Mucosa of descending colon (tissue), 3 donors: ENCODE results near the gene EFS. TPM values are rescaled to one million over a fixed set of nuclear protein-coding genes. Genes with fewer than 3 reads are reported as not detected.

ENCODE experiments used
- ATAC-seq: fragments of 200-7000 bp; cut with Tn5 transposase; one replicate; pipeline ENCODE4 v1.9.1; 2020; ENCODE audit warnings: mild to moderate bottlenecking, moderate library complexity
- DNase-seq, 3 donors: peaks; one replicate each; pipeline ENCODE4 v3.0.0-alpha.2; 2020
- H3K36me3 ChIP-seq: fragments of 200-600 bp; one replicate; pipeline ENCODE4 v1.8.0; 2021; ENCODE audit warnings: low read depth, mild to moderate bottlenecking
- H3K4me1 ChIP-seq: fragments of 200-600 bp; one replicate; pipeline ENCODE4 v1.8.0; 2021; ENCODE audit warnings: low read depth, mild to moderate bottlenecking
- H3K4me3 ChIP-seq: fragments of 200-600 bp; one replicate; pipeline ENCODE4 v1.8.0; 2021; ENCODE audit warnings: mild to moderate bottlenecking
- H3K9me3 ChIP-seq: fragments of 200-600 bp; one replicate; pipeline ENCODE4 v1.8.0; 2021; ENCODE audit warnings: mild to moderate bottlenecking
- intact Hi-C, 2 donors: fragments of 100-400 bp; cut with DNase I in 1 of 2; cut with micrococcal nuclease in 1 of 2; formaldehyde crosslinking; loops; one replicate each; pipeline versions ENCODE4 v1.11.0 to v1.11.1; 2022; cut with DNase I, micrococcal nuclease
- total RNA-seq, 3 donors: library from RNA; stranded (reverse); fragmentation: NEBNext Ultra II Directional in 2 of 3; extraction: Animal tissue kit (Norgen Biotek cat#: 25700) in 2 of 3; gene quantifications; one replicate each; pipeline versions ENCODE4 v1.2.1 to v1.2.4, GENCODE V29; 2021 to 2023
- TF ChIP-seq, protein P1 (sequence below): fragments of 200-600 bp; IDR thresholded peaks from one replicate; pipeline ENCODE4 v1.8.0; 2022; ENCODE audit warnings: antibody characterized with exemption, mild to moderate bottlenecking
- donor health status: DM: no; HTN: no; CAD: no; lungs with moderate emphysema.
- donor health status: DM: no; HTN: no; CAD: no.
- donor health status: DM: no; HTN: yes; CAD: no.

Gene EFS
- total RNA-seq, 3 donors from 2014 or later = 0.98 to 16.6 (median 3.3) TPM

DNA sequence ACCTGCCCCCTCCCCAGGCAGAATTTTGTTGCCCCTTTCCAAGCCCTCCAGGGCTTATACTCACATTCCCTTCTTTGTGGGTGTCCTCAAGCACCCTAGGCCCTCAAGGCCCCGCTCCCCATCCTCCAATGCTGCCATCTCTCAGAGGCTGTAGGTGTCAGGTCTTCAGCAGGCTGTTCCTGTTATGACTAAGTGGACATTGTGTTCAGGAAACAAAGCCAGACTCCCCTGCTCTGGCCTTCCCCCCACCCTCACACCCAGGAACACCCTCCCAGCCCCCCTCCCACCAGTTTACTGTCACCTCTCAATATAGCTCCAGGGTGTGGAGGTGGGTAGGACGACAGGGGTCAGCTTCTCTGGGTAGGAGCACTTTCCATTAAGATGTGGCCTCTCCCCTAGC is 44.5 kb upstream of the EFS start:
- Histone ChIP-seq H3K4me1 (no peaks in the 10 kb centered on the region), H3K36me3 (no peaks in the 10 kb centered on the region), H3K4me3 (no peak overlapping the region), H3K9me3 (no peaks in the 10 kb centered on the region)
- no peak for ATAC-seq
- intact Hi-C loops = no loop called here
- no peak for DNase-seq
- TF ChIP-seq, protein P1, sequence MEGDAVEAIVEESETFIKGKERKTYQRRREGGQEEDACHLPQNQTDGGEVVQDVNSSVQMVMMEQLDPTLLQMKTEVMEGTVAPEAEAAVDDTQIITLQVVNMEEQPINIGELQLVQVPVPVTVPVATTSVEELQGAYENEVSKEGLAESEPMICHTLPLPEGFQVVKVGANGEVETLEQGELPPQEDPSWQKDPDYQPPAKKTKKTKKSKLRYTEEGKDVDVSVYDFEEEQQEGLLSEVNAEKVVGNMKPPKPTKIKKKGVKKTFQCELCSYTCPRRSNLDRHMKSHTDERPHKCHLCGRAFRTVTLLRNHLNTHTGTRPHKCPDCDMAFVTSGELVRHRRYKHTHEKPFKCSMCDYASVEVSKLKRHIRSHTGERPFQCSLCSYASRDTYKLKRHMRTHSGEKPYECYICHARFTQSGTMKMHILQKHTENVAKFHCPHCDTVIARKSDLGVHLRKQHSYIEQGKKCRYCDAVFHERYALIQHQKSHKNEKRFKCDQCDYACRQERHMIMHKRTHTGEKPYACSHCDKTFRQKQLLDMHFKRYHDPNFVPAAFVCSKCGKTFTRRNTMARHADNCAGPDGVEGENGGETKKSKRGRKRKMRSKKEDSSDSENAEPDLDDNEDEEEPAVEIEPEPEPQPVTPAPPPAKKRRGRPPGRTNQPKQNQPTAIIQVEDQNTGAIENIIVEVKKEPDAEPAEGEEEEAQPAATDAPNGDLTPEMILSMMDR = no peak

DNA sequence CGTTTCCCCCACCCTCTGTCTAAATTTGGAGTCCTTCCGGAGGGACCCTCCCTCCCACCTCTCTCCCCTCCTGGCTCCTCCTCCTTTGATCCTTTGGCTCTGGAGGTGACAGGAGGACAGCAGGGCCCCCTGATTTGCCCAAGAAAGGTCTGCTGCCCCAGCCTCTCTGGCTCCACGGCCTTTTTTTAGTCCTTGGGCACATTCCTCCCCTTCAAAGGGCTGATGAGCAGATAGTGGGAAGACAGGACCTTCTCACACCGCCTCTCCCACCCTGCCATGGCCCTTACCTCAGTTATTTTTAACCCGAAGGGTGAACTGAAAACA is 43.3 kb upstream of the EFS start:
- DNase-seq (no peak), ATAC-seq (no peak)
- intact Hi-C loops = no loop called here
- no peaks in the 10 kb centered on the region for H3K4me1 ChIP-seq
- H3K9me3 ChIP-seq = no peaks in the 10 kb centered on the region
- no peaks in the 10 kb centered on the region for H3K36me3 ChIP-seq
- H3K4me3 ChIP-seq = no peak overlapping the region
- TF ChIP-seq, protein P1 = no peak

DNA sequence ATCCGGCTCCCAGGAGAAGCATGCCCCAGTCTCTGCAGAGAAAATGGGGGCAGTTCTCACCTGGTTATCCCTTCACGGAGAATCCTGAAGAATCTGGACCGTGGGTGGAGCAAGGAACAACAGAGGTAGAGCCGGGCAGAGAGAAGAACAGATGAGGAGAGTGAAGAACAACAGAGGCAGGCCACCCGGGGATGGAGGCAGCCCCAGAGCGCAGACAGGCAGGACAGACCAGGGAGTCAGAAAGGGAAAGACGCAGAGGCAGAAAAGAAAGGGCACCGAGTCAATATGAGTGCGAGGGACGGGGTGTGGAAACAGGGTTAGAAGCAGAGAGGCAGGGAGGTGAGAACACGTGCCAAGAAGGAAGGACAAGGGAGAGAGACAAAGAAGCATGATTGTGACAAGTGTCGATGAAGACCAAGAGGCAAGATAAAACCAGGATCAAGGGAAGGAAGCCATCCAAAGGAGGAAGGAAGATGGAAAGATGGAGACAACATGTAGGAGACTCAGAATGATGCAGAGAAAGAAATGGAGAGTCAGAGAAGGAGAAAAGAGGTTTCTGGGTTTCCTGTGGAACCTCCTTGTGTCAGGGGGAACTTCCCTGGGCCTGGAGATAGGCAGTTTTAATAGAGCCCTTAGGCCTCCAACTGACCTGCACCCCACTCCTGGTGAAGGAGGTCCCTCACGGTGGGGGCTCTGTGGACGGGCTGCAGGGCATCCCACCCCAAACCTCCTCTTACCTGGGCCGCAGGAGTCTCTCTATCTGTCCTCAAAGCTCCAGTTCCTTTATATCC is 42.7 kb upstream of the EFS start, which contains the start of gene MYH6:
MYH6 (minus strand) TSS at position 758 of the 791 bp plus-strand sequence. CDS start 1,050 bp downstream, outside the sequence.
- TF ChIP-seq, protein P1 = no peak
- intact Hi-C loops = no loop called here
- Histone ChIP-seq H3K36me3 (no peaks in the 10 kb centered on the region), H3K4me1 (no peaks in the 10 kb centered on the region), H3K9me3 (no peaks in the 10 kb centered on the region), H3K4me3 (no peak within 1 kb of the TSS)
- no peak for DNase-seq
- no peak for ATAC-seq

DNA sequence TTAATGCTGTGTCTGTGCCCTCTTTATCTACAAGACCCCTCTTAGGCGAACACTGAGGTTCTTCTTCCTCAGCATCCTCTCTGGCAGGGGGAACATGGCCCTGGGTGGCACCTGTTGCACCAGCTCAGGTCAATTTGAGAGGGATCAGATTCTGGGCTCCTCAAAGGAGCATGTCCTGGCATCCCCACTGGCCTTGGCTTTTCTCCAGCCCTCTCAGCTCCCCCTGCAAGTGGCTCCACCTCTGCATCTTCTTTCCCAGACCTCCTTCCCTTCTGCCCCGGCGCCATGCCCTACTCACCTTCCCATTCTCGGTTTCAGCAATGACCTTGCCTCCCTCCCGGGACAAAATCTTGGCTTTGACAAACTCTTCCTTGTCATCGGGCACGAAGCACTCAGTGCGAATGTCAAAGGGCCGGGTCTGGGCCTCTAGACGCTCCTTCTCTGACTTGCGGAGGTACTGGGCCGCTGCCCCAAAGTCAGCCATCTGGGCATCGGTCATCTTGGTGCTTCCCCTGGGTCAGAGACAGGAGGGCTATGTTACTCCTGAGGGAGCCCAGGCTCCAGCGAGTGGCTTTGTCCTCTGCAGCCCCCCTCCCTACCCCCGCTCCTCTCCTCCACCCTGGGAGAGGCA is 41.9 kb upstream of the EFS start:
- Histone ChIP-seq H3K4me3 (no peak overlapping the region), H3K4me1 (no peaks in the 10 kb centered on the region), H3K9me3 (no peaks in the 10 kb centered on the region), H3K36me3 (no peaks in the 10 kb centered on the region)
- DNase-seq (no peak), ATAC-seq (no peak)
- TF ChIP-seq, protein P1 = no peak
- intact Hi-C loops = no loop called here

DNA sequence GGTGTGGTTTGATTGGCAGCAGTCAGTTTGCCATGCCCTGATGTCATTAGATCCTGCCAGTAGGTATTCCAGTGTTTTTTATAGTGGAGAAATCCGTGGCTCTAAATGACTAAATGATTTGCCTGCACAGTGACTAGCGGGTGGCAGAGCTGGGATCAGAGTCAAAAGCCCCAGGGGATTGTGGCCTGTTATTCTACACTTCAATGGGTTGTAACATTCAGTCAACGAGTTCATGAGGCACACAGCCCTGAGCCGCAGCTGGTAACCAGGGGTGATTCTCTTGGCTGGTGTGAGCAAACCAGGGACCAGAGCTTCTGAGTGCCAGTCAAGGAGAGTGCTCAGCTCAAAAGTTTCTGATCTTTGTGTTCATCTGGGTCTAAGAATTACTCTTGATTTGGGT is 41.3 kb upstream of the EFS start:
- DNase-seq = no peak
- no peaks in the 10 kb centered on the region for H3K4me1 ChIP-seq

More for the DNA sequence above, 41.3 kb upstream of the EFS start:
- ATAC-seq = no peak
- H3K4me3 ChIP-seq = no peak overlapping the region
- intact Hi-C loops = no loop called here
- TF ChIP-seq, protein P1 = no peak
- no peaks in the 10 kb centered on the region for H3K9me3 ChIP-seq
- H3K36me3 ChIP-seq = no peaks in the 10 kb centered on the region
